GM12878 (cell line): ENCODE measurements around the gene ACTL10. TPM values are rescaled to one million over a fixed set of nuclear protein-coding genes. Genes with fewer than 3 reads are reported as not detected.
A peak's percentile ranks its signal among the peaks of the same experiment; 100 is the strongest.

Source experiments
- BHLHE40 ChIP-seq, 2 experiments: fragments of 450-650 bp in 1 of 2; IDR thresholded peaks; 2 replicates each; pipeline ENCODE4 v1.6.1; 2011 to 2017; ENCODE audit warnings: low read depth in 2 of 2, borderline replicate concordance in 1 of 2, improper control_type of control experiment in 1 of 2, low read length in 1 of 2, mild to moderate bottlenecking in 1 of 2
- CBFB ChIP-seq: IDR thresholded peaks from 2 replicates; pipeline ENCODE4 v1.6.1; 2016; ENCODE audit warnings: antibody characterized with exemption, low read depth
- CREB1 ChIP-seq: IDR thresholded peaks from 2 replicates; pipeline ENCODE4 v1.6.1; 2012; ENCODE audit warnings: low read depth, mild to moderate bottlenecking, inconsistent platforms
- CREM ChIP-seq: IDR thresholded peaks from 2 replicates; pipeline ENCODE4 v1.6.1; 2014; ENCODE audit warnings: antibody characterized with exemption, low read depth
- DPF2 ChIP-seq: fragments of 450-650 bp; IDR thresholded peaks from 2 replicates; pipeline ENCODE4 v1.6.1; 2017; ENCODE audit warnings: mild to moderate bottlenecking
- IKZF1 ChIP-seq: fragments of 450-650 bp; conservative IDR thresholded peaks from 2 replicates; pipeline ENCODE4 v1.6.1; 2017; ENCODE audit warnings: antibody characterized with exemption, mild to moderate bottlenecking
- LARP7 ChIP-seq: fragments of 450-650 bp; IDR thresholded peaks from 2 replicates; pipeline ENCODE4 v1.6.1; 2017; ENCODE audit warnings: mild to moderate bottlenecking
- MAX ChIP-seq: IDR thresholded peaks from 2 replicates; pipeline ENCODE4 v1.6.1; 2012; ENCODE audit warnings: low read depth, low read length, improper control_type of control experiment
- NFYA ChIP-seq: IDR thresholded peaks from 2 replicates; pipeline ENCODE4 v1.6.1; 2011; ENCODE audit warnings: low read depth, mild to moderate bottlenecking, low read length, improper control_type of control experiment, borderline replicate concordance
- PAX5 ChIP-seq: IDR thresholded peaks from 2 replicates; pipeline ENCODE4 v1.6.1; 2011; ENCODE audit warnings: low read depth, low read length, borderline replicate concordance
- RUNX3 ChIP-seq: IDR thresholded peaks from 2 replicates; pipeline ENCODE4 v1.6.1; 2012; ENCODE audit warnings: low read length, inconsistent platforms
- SP1 ChIP-seq: IDR thresholded peaks from one replicate; pipeline ENCODE4 v1.6.1; 2011; ENCODE audit warnings: low read depth, low read length
- TCF3 ChIP-seq: IDR thresholded peaks from 2 replicates; pipeline ENCODE4 v1.6.1; 2012; ENCODE audit warnings: low read depth, mild to moderate bottlenecking, low read length, borderline replicate concordance; ENCODE audit not compliant: insufficient read depth
- ZBTB4 ChIP-seq: fragments of 450-650 bp; formaldehyde crosslinking; IDR thresholded peaks from 2 replicates; pipeline ENCODE4 v1.4.0; 2022; ENCODE audit warnings: mild to moderate bottlenecking, moderate library complexity
- polyA plus RNA-seq, 11 experiments: library from polyadenylated mRNA; depleted of rRNA in 4 of 11; unstranded in 6 of 11; stranded (reverse) in 5 of 11; fragments of >200 nt; fragmentation: Nextera tagmentation in 4 of 11; fragmentation: Illumina TruSeq in 1 of 11; extraction: Ambion mirVana in 4 of 11; extraction: Trizol in 1 of 11; gene quantifications; 1 replicate in 1 of 11; 2 replicates in 10 of 11; pipeline versions ENCODE4 v1.2.1 to v1.2.3, GENCODE V29; 2011 to 2016; ENCODE audit warnings: inconsistent platforms in 2 of 11, missing spikeins in 2 of 11, low read depth in 1 of 11
- total RNA-seq, 4 experiments: library from RNA; depleted of rRNA in 3 of 4; stranded (reverse); fragments of >200 nt in 3 of 4; fragmentation: Illumina TruSeq in 1 of 4; extraction: Trizol in 1 of 4; gene quantifications; 2 replicates each; pipeline versions ENCODE4 v1.2.1 to v1.2.3, GENCODE V29; 2013 to 2021

ACTL10 gene
- total and polyA plus RNA-seq, 10 of the 15 experiments (the other 5 are each of a cell fraction or from before 2014, with no cell fraction given) = 0.12 to 5.0 (median 0.89) TPM

GRCh38 chr20:33679758-33680485, 13.2 kb downstream of the ACTL10 start (continued):
- 0 out of 2 replicates have a peak, but pooled peaks have one; percentile 42 for TF ChIP-seq CBFB
- TF ChIP-seq NFYA = no peak
- peak; percentile 12; the same call in 1 of the 2 replicates for TF ChIP-seq IKZF1
- peak; percentile 69 for TF ChIP-seq CREM
- no peak for TF ChIP-seq ZBTB4 (CRISPR knock-in tag)
- TF ChIP-seq PAX5 = peak; percentile 35; the same call in 1 of the 2 replicates
- TF ChIP-seq MAX = no peak
- TF ChIP-seq TCF3 = peak; percentile 71; the same call in 1 of the 2 replicates
- peak; percentile 74; the same call in 1 of the 2 replicates for TF ChIP-seq CREB1
- TF ChIP-seq LARP7 = no peak
- TF ChIP-seq BHLHE40 (IDR thresholded peaks at IDR 0.05; ENCODE audit: borderline replicate concordance in 1 of 2, low read depth in 2 of 2, low read length in 1 of 2) = peak; percentile 56 to 71; a peak in 3 of 4 replicates
- peak; percentile 19 for TF ChIP-seq SP1
- TF ChIP-seq RUNX3 = peak; percentile 84
- peak; percentile 39; the same call in 1 of the 2 replicates for TF ChIP-seq DPF2
